ENCODE measurements around the gene NBEAL1.
"Not testable (repeated sequence)": the region's sequence is repeated elsewhere in the genome, so short reads cannot be mapped to it uniquely, and the experiment has no call there.

The NBEAL1 gene

DNA sequence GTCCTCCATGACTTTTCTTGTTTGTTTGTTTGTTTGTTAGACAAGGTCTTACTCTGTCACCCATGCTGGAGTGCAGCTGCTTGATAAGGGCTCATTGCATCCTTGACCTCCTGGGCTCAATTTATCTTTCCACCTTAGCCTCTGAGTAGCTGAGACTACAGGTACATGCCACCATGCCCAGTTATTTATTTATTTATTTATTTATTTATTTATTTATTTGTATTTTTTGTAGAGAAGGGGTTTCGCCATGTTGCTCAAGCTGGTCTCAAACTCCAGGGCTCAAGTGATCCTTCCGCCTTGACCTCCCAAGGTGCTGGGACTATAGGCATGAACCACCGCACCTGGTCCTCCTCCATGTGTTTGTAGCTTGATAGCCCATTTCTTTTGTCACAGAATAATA, 37.9 kb downstream of the NBEAL1 start:
- CTCF ChIA-PET, result interaction anchor here (1.7 kb wide), 1 partner anchor 21 kb away, joined by 4 read pairs; no protein-coding TSS in a partner anchor
- Histone ChIP-seq H3K36me3 (ENCODE audit: control insufficient read depth in 4 of 4, insufficient read depth in 4 of 4, low read length in 3 of 4) (peaks cover 0 to 7% (median 3%) of the 10 kb centered on the region in 4 experiments), H3K27me3 (replicated peaks in 2 of 5; ENCODE audit: control insufficient read depth in 4 of 5, insufficient read depth in 5 of 5, low read length in 4 of 5) (no peaks in the 10 kb centered on the region), H3K4me3 (ENCODE audit: control insufficient read depth in 1 of 7, extremely low read depth in 1 of 7, insufficient read depth in 4 of 7, low read depth in 2 of 7, low read length in 6 of 7) (no peak overlapping the region), H3K27ac (ENCODE audit: insufficient read depth in 1 of 2, low read depth in 1 of 2, low read length in 2 of 2, poor library complexity in 1 of 2, severe bottlenecking in 2 of 2) (no peak overlapping the region), H3K4me1 (ENCODE audit: control extremely low read depth in 1 of 4, control insufficient read depth in 4 of 4, insufficient read depth in 4 of 4, low read length in 3 of 4) (no peaks in the 10 kb centered on the region), H3K9me3 (ENCODE audit: control extremely low read depth in 1 of 5, control insufficient read depth in 4 of 5, insufficient read depth in 2 of 5, low read depth in 1 of 5, low read length in 4 of 5) (no peaks in the 10 kb centered on the region)
- DNase-seq, result no peak
- 100% methylated on average over 1 of the region's 3 CpGs for WGBS (ENCODE audit: insufficient coverage)
- POLR2A ChIA-PET, result interaction anchor here (0.7 kb wide), 1 partner anchor 1918 kb away, joined by 4 read pairs; no protein-coding TSS in a partner anchor

DNA sequence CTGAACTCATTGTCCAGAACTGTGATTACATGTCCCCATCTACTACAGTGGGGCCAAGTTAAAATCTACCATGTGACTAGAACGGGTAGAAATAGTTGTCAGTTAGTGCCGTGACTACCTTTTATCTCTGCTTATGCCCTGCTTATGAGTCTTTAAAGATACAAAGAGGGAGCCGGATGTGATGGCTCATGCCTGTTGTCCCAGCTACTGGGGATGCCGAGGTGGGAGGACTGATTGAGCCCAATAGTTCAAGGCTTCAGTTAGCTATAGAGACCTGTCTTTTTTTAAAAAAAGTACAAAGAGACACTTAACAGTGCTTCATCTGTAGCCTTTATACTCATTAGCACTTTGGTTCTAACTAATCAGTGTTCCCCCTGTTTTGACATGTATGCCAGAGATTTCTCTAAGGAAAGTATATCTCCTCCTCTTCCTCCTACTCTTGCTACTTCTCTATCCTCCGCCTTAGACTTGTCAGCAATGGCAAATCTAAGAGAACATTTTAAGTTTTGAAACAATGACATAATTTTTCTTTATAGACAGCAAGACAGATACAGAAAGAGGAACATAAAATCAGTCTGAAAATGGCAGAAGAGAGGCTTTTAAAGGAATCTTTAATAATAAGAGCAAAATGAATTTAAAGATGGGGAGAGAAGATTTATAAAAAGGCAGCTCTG, 45.0 kb downstream of the NBEAL1 start:
- CTCF ChIA-PET, result no interaction called here

DNA sequence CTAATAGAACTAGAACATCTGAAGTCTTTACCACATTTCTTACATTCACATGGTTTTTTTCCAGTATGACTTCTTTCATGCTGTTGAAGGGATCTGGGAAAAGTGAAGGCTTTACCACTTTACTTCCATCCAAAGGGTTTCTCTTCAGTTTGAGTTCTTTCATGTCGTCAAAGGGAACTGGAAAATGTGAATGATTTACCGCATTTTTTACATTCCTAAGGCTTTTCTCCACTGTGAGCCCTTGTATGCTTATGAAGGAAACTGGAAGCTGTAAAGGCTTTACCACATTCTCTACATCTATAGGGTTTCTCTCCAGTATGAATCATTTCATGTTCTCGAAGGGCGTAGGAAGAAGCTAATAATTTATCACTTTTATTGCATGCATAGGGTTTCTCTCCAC, 46.7 kb downstream of the NBEAL1 start:
- no peak overlapping the region for H3K4me3 ChIP-seq (ENCODE audit: control insufficient read depth in 1 of 7, extremely low read depth in 1 of 7, insufficient read depth in 4 of 7, low read depth in 2 of 7, low read length in 6 of 7)
- no peaks in the 10 kb centered on the region for H3K4me1 ChIP-seq (ENCODE audit: control extremely low read depth in 1 of 4, control insufficient read depth in 4 of 4, insufficient read depth in 4 of 4, low read length in 3 of 4)
- H3K36me3 ChIP-seq (ENCODE audit: control insufficient read depth in 4 of 4, insufficient read depth in 4 of 4, low read length in 3 of 4), result peaks cover 0 to 4% (median 2%) of the 10 kb centered on the region in 4 experiments
- no peaks in the 10 kb centered on the region for H3K27me3 ChIP-seq (replicated peaks in 2 of 5; ENCODE audit: control insufficient read depth in 4 of 5, insufficient read depth in 5 of 5, low read length in 4 of 5)
- ChIA-PET POLR2A (no interaction called here), CTCF (interaction anchor here (1.1 kb wide), 1 partner anchor 13 kb away, joined by 3 read pairs; no protein-coding TSS in a partner anchor)
- WGBS (ENCODE audit: insufficient coverage), result 100% methylated on average over 2 of the region's 4 CpGs
- DNase-seq, result no peak
- no peaks in the 10 kb centered on the region for H3K9me3 ChIP-seq (ENCODE audit: control extremely low read depth in 1 of 5, control insufficient read depth in 4 of 5, insufficient read depth in 2 of 5, low read depth in 1 of 5, low read length in 4 of 5)
- no peak overlapping the region for H3K27ac ChIP-seq (ENCODE audit: insufficient read depth in 1 of 2, low read depth in 1 of 2, low read length in 2 of 2, poor library complexity in 1 of 2, severe bottlenecking in 2 of 2)

More for the DNA sequence above, 45.0 kb downstream of the NBEAL1 start:
- WGBS (ENCODE audit: insufficient coverage), result 100% methylated on average over 4 of the region's 5 CpGs
- no peaks in the 10 kb centered on the region for H3K9me3 ChIP-seq (ENCODE audit: control extremely low read depth in 1 of 5, control insufficient read depth in 4 of 5, insufficient read depth in 2 of 5, low read depth in 1 of 5, low read length in 4 of 5)
- no peaks in the 10 kb centered on the region for H3K4me1 ChIP-seq (ENCODE audit: control extremely low read depth in 1 of 4, control insufficient read depth in 4 of 4, insufficient read depth in 4 of 4, low read length in 3 of 4)
- no peak overlapping the region for H3K4me3 ChIP-seq (ENCODE audit: control insufficient read depth in 1 of 7, extremely low read depth in 1 of 7, insufficient read depth in 4 of 7, low read depth in 2 of 7, low read length in 6 of 7)
- peaks cover 0 to 4% (median 2%) of the 10 kb centered on the region in 4 experiments for H3K36me3 ChIP-seq (ENCODE audit: control insufficient read depth in 4 of 4, insufficient read depth in 4 of 4, low read length in 3 of 4)
- H3K27ac ChIP-seq (ENCODE audit: insufficient read depth in 1 of 2, low read depth in 1 of 2, low read length in 2 of 2, poor library complexity in 1 of 2, severe bottlenecking in 2 of 2), result no peak overlapping the region
- POLR2A ChIA-PET, result no interaction called here
- H3K27me3 ChIP-seq (replicated peaks in 2 of 5; ENCODE audit: control insufficient read depth in 4 of 5, insufficient read depth in 5 of 5, low read length in 4 of 5), result no peaks in the 10 kb centered on the region
- DNase-seq, result no peak

DNA sequence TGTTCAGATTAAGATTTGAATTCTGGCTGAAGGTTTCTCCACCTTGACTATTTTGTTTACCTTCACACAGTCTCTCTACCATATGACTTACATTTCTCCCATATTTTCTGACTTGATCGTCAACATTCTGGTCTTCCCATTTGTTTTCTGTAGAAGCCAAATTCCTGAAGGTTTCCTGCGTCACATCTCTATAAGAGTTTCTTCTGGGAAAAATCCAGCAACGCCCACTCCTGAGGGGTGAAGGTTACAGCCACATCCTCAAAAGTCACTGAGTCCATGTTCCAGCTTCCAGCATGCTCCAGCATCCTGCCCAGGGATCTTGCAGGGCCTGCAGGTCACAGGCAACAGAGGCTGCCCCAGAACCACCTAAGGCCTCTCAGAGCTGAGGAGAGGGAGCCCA, 47.5 kb downstream of the NBEAL1 start:
- no peak overlapping the region for H3K4me3 ChIP-seq (ENCODE audit: control insufficient read depth in 1 of 7, extremely low read depth in 1 of 7, insufficient read depth in 4 of 7, low read depth in 2 of 7, low read length in 6 of 7)
- H3K27me3 ChIP-seq (replicated peaks in 2 of 5; ENCODE audit: control insufficient read depth in 4 of 5, insufficient read depth in 5 of 5, low read length in 4 of 5), result no peaks in the 10 kb centered on the region
- no peak for DNase-seq
- CTCF ChIA-PET, result interaction anchor here (1.1 kb wide), 1 partner anchor 12 kb away, joined by 3 read pairs; no protein-coding TSS in a partner anchor
- H3K27ac ChIP-seq (ENCODE audit: insufficient read depth in 1 of 2, low read depth in 1 of 2, low read length in 2 of 2, poor library complexity in 1 of 2, severe bottlenecking in 2 of 2), result no peak overlapping the region
- H3K4me1 ChIP-seq (ENCODE audit: control extremely low read depth in 1 of 4, control insufficient read depth in 4 of 4, insufficient read depth in 4 of 4, low read length in 3 of 4), result no peaks in the 10 kb centered on the region
- POLR2A ChIA-PET, result interaction anchor here (0.6 kb wide), 1 partner anchor 11 kb away, joined by 3 read pairs; no protein-coding TSS in a partner anchor
- H3K9me3 ChIP-seq (ENCODE audit: control extremely low read depth in 1 of 5, control insufficient read depth in 4 of 5, insufficient read depth in 2 of 5, low read depth in 1 of 5, low read length in 4 of 5), result no peaks in the 10 kb centered on the region
- H3K36me3 ChIP-seq (ENCODE audit: control insufficient read depth in 4 of 4, insufficient read depth in 4 of 4, low read length in 3 of 4), result peaks cover 0 to 4% (median 2%) of the 10 kb centered on the region in 4 experiments
- 95% methylated on average over 2 of the region's 3 CpGs for WGBS (ENCODE audit: insufficient coverage)

DNA sequence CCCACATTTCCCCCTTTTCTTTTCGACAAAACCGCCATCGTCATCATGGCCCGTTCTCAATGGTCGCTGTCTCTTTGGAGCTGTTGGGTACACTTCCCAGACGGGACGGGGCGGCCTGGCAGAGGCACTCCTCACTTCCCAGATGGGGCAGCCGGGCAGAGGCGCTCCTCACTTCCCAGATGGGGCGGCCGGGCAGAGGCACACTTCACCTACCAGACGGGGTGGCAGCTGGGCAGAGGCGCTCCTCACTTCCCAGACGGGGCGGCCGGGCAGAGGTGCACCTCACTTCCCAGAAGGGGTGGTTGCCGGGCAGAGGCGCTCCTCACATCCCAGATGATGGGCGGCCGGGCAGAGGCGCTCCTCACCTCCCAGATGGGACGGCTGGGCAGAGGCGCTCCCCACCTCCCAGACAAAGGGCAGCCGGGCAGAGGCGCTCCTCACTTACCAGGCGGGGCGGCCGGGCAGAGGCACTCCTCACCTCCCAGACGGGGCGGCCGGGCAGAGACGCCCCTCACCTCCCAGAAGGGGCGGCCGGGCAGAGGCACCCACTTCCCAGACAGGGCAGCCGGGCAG, 51.9 kb downstream of the NBEAL1 start:
- H3K36me3 ChIP-seq (ENCODE audit: control insufficient read depth in 4 of 4, insufficient read depth in 4 of 4, low read length in 3 of 4); DNase-seq; H3K27me3 ChIP-seq (replicated peaks in 2 of 5; ENCODE audit: control insufficient read depth in 4 of 5, insufficient read depth in 5 of 5, low read length in 4 of 5); H3K9me3 ChIP-seq (ENCODE audit: control extremely low read depth in 1 of 5, control insufficient read depth in 4 of 5, insufficient read depth in 2 of 5, low read depth in 1 of 5, low read length in 4 of 5); H3K4me3 ChIP-seq (ENCODE audit: control insufficient read depth in 1 of 7, extremely low read depth in 1 of 7, insufficient read depth in 4 of 7, low read depth in 2 of 7, low read length in 6 of 7); H3K4me1 ChIP-seq (ENCODE audit: control extremely low read depth in 1 of 4, control insufficient read depth in 4 of 4, insufficient read depth in 4 of 4, low read length in 3 of 4); H3K27ac ChIP-seq (ENCODE audit: insufficient read depth in 1 of 2, low read depth in 1 of 2, low read length in 2 of 2, poor library complexity in 1 of 2, severe bottlenecking in 2 of 2); POLR2A ChIA-PET: not testable (repeated sequence)
- WGBS (ENCODE audit: insufficient coverage), result 94% methylated on average over 23 of the region's 36 CpGs
- CTCF ChIA-PET, result interaction anchor here (1.0 kb wide), 1 partner anchor 94 kb away, joined by 3 read pairs; no protein-coding TSS in a partner anchor

DNA sequence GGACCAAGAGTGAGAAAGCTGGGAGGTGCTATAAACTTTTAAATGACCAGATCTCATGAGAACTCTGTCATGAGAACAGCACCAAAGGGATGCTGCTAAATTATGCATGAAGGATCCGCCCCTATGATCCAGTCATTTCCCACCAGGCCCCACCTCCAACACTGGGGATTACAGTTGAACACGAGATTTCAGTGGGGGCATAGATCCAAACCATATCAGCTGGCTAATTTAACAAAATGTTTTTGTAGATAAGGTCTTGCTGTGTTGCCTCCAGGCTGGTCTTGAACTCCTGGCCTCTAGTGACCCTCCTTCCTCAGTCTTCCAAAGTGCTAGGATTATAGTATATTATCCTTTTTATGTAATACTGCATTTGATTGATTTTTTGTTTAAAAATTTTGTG, 56.0 kb downstream of the NBEAL1 start:
- H3K4me3 ChIP-seq (ENCODE audit: control insufficient read depth in 1 of 7, extremely low read depth in 1 of 7, insufficient read depth in 4 of 7, low read depth in 2 of 7, low read length in 6 of 7), result no peak overlapping the region
- DNase-seq, result peak in 2 of 3 donors; percentile 1 to 3
- H3K27ac ChIP-seq (ENCODE audit: insufficient read depth in 1 of 2, low read depth in 1 of 2, low read length in 2 of 2, poor library complexity in 1 of 2, severe bottlenecking in 2 of 2), result no peak overlapping the region
- WGBS (ENCODE audit: insufficient coverage), result no CpG with 5 or more reads among the region's 2 CpGs
- no peaks in the 10 kb centered on the region for H3K4me1 ChIP-seq (ENCODE audit: control extremely low read depth in 1 of 4, control insufficient read depth in 4 of 4, insufficient read depth in 4 of 4, low read length in 3 of 4)
- ChIA-PET POLR2A (no interaction called here), CTCF (interaction anchor here (1.2 kb wide), 1 partner anchor 45 kb away, joined by 3 read pairs; no protein-coding TSS in a partner anchor)
- H3K27me3 ChIP-seq (replicated peaks in 2 of 5; ENCODE audit: control insufficient read depth in 4 of 5, insufficient read depth in 5 of 5, low read length in 4 of 5), result no peaks in the 10 kb centered on the region
- H3K36me3 ChIP-seq (ENCODE audit: control insufficient read depth in 4 of 4, insufficient read depth in 4 of 4, low read length in 3 of 4), result peaks cover 0 to 11% (median 3%) of the 10 kb centered on the region in 4 experiments
- peaks cover 0 to 14% (median 7%) of the 10 kb centered on the region in 5 experiments for H3K9me3 ChIP-seq (ENCODE audit: control extremely low read depth in 1 of 5, control insufficient read depth in 4 of 5, insufficient read depth in 2 of 5, low read depth in 1 of 5, low read length in 4 of 5)

DNA sequence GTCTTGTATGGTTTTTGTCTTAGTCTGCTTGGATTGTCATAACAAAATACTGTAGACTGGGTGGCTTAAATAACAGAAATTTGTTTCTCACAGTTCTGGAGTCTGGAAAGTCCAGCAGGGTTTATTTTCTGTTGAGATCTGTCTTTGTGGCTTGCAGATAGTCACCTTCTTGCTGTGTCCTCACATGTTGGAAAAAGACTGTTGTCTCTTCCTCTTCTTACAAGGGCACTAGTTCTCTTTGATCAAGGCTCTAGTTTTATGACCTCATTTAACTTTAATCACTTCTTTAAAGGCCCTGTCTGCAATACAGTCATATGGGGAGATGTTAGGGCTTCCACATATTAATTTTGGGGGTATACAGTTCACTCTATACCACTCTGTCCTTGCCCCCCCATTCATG, 56.5 kb downstream of the NBEAL1 start:
- no peak overlapping the region for H3K4me3 ChIP-seq (ENCODE audit: control insufficient read depth in 1 of 7, extremely low read depth in 1 of 7, insufficient read depth in 4 of 7, low read depth in 2 of 7, low read length in 6 of 7)
- H3K27ac ChIP-seq (ENCODE audit: insufficient read depth in 1 of 2, low read depth in 1 of 2, low read length in 2 of 2, poor library complexity in 1 of 2, severe bottlenecking in 2 of 2), result no peak overlapping the region
- no peaks in the 10 kb centered on the region for H3K4me1 ChIP-seq (ENCODE audit: control extremely low read depth in 1 of 4, control insufficient read depth in 4 of 4, insufficient read depth in 4 of 4, low read length in 3 of 4)
- no peaks in the 10 kb centered on the region for H3K27me3 ChIP-seq (replicated peaks in 2 of 5; ENCODE audit: control insufficient read depth in 4 of 5, insufficient read depth in 5 of 5, low read length in 4 of 5)
- peaks cover 0 to 11% (median 3%) of the 10 kb centered on the region in 4 experiments for H3K36me3 ChIP-seq (ENCODE audit: control insufficient read depth in 4 of 4, insufficient read depth in 4 of 4, low read length in 3 of 4)
- POLR2A ChIA-PET, result no interaction called here
- peaks cover 0 to 14% (median 7%) of the 10 kb centered on the region in 5 experiments for H3K9me3 ChIP-seq (ENCODE audit: control extremely low read depth in 1 of 5, control insufficient read depth in 4 of 5, insufficient read depth in 2 of 5, low read depth in 1 of 5, low read length in 4 of 5)
- CTCF ChIA-PET, result no interaction called here
- peak in 2 of 3 donors; percentile 10 to 24 for DNase-seq

Measured in common myeloid progenitor, CD34-positive (primary cell).